ENCODE results near the gene IL21.
A peak's percentile ranks its signal among the peaks of the same experiment; 100 is the strongest.
"Not testable (repeated sequence)": the region's sequence is repeated elsewhere in the genome, so short reads cannot be mapped to it uniquely, and the experiment has no call there.

The IL21 gene

DNA sequence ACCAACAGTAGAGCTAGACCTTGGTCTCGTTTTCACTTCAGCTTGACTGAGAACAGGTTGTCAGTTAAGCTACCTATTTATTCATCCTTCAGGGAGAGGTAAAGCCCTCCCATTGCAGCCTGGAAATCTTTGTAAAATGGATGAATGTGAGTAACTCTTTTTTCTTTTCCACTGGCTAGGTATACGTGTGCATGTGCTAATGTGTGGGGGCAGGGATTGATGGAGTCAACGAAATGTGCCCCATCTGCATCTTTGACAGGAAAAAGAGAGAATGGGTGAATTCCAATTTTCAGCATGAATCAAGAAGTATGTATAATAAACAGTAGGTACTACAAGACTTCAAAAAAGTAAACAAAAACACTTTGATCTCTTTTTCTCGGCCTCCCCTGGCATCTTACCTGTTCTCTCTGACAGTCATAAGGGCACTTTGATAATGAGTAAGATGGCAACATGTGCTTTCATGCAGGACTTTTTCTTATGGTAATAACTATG, at the start of gene IL21:
Gene IL21 (minus strand): TSS at position 51 of the 492 bp plus-strand sequence. CDS start 55 bp downstream, outside the sequence.
- no peak for DNase-seq (ENCODE audit: low read depth)

DNA sequence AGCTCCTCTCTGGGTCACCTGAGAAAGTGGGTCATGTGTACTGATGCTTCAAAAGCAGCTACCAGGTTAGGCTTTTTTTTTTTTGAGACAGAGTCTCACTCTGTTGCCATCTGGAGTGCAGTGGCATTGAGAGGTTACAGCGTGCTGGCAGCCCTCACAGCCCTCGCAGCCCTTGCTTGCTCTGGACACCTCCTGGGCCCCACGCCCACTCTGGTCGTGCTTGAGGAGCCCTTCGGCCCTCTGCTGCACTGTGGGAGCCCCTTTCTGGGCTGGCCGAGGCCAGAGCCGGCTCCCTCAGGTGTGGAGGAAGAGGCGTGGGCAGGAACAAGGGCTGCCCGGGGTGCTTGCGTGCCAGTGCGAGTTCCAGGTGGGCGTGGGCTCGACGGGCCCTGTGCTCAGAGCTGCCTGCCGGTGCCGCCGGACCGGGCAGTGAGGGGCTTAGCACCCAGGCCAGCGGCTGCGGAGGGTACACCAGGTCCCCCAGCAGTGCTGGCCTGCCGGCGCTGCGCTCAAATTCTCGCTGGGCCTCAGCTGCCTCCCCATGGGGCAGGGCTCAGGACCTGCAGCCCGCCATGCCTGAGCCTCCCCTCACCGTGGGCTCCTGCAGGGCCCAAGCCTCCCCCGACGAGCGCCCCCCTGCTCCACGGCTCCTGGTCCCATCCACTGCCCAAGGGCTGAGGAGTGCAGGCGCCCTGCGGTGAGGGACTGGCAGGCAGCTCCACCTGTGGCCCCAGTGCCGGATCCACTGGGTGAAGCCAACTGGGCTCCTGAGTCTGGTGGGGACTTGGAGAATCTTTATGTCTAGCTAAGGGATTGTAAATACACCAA, 49.3 kb upstream of the IL21 start:
- DNase-seq (ENCODE audit: low read depth), result no peak

GRCh38 chr4:122668241-122668640, 47.4 kb upstream of the IL21 start:
- DNase-seq (ENCODE audit: low read depth), result no peak

- peak; percentile 59 for DNase-seq (ENCODE audit: low read depth)
These were observed 45.8 kb upstream of the IL21 start for GRCh38 chr4:122666527-122667245.

GRCh38 chr4:122665161-122665929, 44.5 kb upstream of the IL21 start:
- no peak for DNase-seq (ENCODE audit: low read depth)

DNA sequence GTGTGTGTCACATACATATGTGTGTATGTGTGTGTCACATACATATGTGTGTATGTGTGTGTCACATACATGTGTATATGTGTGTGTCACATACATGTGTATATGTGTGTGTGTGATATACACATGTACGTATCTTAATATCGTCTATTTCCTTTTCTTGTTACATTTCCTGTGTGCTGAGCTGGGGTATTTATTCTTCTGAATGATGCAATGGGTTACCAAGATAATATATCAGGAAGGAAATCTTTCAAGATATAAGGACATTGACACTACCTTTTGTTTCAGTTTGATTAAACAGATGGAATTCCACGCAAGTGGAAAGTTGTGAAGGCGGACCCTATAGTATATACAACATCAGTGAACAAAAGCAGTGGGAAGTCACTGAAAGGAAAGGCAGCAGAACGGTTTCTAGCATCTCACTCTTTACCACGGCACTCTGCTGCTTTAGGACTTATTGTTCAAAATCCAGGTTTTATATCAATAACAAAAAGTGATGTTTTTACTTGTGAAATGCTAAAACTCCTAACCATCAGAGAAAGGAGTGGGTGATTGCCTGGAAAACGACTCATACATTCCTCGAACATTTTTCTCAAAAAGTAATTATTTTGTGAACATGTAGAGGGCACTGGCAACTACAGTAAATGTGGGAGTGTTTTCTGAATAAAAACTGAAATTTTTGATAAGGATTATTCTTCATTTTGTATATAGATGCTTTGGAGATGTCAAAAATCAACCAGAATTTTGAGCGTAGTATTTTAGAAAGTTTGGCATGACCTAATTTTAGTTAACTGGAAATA, 43.1 kb upstream of the IL21 start:
- DNase-seq (ENCODE audit: low read depth), result no peak

DNA sequence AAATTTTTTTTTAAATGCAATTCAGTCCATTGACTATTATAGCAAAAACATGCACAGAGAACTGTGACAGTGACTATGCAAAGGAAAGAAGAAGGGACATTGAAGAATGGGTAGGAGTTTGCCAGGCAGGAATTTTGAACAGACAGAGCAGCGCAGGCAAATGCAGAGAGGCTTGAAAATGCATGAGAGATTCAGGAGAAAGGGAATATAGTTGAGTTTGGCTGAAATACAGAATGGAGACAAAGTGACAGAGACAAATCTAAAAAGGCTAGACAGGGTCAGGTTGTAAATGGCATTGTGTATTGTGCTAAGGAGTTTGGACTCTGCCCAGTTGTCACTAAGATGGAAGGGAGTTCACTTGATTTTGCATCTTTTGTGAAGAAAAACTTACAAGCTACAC, 42.4 kb upstream of the IL21 start:
- DNase-seq (ENCODE audit: low read depth), result no peak

DNA sequence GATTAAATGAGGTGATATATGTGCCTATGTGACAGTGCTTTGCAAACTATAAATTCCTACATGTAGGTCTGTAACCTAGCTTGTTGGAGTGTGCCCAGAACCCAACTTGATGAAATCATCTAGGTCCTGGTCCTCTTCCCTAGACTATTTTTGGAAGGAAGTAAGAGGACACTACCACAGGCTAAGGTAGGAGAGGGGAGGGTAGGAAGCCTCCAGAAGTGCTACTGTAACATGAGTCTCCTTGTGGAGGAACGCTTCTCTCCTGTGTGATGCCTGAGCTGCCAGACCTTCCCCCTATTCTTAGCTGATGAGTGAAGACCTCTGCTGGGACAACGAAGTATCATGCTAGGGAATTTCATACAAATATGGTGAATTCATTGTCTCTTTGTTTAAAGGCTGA, 41.8 kb upstream of the IL21 start:
- DNase-seq (ENCODE audit: low read depth), result no peak

- DNase-seq (ENCODE audit: low read depth), result no peak
These were observed 40.6 kb upstream of the IL21 start for GRCh38 chr4:122661176-122662160.

DNA sequence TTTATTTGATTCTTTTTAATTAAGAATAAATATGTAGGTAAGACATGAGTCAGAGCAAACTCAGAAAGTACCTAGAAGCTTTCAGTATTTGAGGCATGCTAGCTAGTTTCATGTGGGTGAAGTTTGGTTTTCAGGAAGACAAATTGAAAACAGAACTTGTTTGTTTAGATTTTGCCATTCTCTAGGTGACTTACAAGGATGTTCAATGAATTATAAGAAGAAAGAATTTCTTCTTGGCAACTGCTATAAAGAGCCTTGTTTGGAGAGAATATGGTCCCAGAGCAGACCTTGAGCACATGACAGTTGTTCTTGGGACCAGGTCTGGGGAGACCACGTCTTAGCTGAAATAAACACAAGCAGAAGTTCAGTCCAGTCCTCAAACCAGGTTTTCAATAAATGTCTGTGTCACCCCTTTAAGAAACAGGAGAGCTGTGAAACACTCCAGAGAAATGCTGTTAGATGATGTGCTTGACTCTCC, 38.0 kb upstream of the IL21 start:
- DNase-seq (ENCODE audit: low read depth), result no peak

DNA sequence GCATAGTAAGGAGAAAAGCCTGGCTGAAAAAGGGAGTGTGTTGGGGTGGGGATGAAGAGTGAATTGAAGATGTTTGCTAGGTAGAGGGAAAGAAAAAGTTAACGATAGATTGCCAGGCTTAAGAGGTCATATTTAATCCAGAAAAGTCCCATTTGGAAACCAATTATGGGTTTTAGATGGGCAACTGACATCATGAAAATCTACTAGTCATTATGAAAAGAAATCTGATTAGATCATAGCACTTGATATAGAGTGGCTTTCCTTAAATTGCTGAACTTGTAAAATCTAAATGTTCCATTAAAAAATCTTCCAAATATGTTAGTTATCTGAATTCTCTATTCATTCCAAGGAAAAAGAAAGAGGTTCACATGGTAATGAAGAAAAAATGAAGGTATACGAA, 37.5 kb upstream of the IL21 start:
- DNase-seq (ENCODE audit: low read depth), result no peak

DNA sequence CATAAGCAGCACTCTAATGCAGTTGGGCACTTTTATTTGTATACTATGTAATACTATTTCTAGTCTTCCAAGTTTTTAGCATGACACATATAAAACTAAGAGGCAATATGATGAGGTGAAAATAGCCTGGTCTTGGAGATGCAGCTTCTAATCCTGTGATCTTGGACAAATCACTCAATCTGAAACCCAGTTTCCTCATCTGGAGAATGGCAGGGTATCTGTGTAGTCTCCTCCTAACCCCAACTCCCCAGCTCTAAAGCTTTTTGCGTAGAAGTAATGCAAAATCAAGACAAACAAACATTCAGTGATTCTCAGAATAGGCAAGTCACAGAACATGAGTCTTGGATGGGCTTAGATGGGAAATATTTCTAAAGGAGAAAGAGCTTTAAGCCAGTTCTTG, 36.7 kb upstream of the IL21 start:
- DNase-seq (ENCODE audit: low read depth), result no peak

- DNase-seq (ENCODE audit: low read depth), result not testable (repeated sequence)
These were observed 35.7 kb upstream of the IL21 start for GRCh38 chr4:122656583-122656982.

DNA sequence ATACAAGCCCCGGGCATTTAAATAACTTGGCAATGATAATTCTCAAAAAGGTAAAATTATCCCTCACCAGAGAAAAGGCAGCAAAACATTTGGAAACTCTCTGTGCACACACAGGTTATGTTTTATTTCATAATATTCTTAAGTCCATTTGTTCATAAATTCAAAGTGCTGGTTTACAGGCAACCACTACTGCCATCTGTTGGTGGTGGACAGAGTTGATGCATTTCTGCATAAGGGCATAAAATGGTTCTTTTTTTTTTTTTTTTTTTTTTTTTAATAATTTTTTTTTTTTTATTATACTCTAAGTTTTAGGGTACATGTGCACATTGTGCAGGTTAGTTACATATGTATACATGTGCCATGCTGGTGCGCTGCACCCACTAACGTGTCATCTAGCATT, 31.5 kb upstream of the IL21 start:
- DNase-seq (ENCODE audit: low read depth), result peak; percentile 14

- no peak for DNase-seq (ENCODE audit: low read depth)
These were observed 29.3 kb upstream of the IL21 start for GRCh38 chr4:122650148-122650547.

DNA sequence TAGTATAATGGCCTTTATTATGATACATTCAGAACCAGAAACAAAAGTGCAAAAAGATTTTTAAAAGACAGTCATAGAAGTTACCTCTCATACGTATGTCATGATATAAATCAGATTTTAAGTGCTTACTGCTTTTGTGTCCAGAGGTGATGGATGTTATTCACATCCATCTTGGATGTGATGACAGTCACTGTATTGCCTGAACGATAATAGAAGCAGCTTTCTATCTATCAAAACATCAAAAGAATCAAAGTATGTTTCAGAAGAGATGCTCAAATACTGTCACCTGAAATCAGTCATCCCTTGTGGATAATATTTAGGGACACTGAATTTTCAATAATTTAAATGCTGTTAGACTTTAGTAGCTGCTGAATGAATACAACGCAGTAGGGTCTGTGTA, 26.8 kb upstream of the IL21 start:
- no peak for DNase-seq (ENCODE audit: low read depth)

DNA sequence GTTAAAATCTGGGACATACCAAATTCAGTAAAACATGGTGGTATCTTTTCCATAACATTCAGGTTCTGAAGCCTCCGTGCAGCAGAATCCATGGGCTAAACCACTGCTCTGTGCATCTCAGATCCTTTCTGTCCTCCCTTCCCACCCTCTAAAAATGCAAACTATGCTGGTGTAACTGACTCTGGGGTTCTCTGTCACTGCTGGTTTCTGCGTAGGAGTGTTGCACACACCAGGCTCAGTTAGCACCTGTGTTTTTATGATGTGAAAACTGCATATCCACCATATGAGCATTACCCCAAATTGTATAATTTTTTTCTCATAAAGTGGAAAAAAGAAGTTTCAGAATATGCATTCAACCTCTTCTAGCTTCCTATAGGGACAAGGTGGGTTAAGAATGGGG, 22.4 kb upstream of the IL21 start:
- no peak for DNase-seq (ENCODE audit: low read depth)

DNA sequence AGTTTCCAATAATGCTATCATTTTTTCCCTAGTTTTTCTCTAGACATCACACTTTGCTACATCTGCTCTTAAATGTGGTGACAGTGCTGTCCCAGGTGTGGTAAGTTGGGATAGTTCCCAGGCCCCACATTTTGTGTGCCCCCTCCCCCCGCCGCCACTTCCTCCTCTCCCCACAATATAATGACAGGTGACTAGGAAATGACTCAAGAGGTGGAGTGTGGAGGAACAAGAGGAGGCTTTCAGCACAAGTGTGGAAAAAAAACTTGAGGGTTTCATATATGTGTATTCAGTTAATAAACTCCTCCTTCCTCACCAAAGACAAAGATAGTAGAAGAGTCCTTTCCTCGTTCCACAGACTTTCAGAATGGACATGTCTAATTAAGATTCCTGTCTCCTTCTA, 18.3 kb upstream of the IL21 start:
- no peak for DNase-seq (ENCODE audit: low read depth)

GRCh38 chr4:122636697-122637096, 15.8 kb upstream of the IL21 start:
- DNase-seq (ENCODE audit: low read depth), result no peak

DNA sequence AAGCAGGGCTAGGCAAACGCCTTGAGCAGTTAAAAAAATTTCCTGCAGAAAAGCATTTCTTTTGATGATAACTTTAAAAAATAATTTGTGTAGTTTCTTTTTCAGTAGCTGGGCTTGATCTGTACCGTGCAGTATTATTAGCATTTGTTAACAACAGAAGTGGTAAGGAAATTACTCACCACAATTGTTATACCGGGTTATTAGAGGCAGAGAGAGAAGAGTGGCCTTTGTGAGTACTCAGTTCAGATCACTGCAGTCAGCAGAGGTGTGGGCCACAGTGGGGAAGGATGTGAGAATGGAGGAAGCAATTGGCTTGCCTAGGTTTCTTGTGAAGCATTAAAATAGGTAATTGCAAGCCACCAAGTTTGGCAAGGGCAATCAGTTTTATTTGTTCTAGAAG, 14.3 kb upstream of the IL21 start:
- DNase-seq (ENCODE audit: low read depth), result no peak

All from HS-27A (cell line).